ENCODE results near the gene LAMC3. TPM values are rescaled to one million over a fixed set of nuclear protein-coding genes. Genes with fewer than 3 reads are reported as not detected.

The LAMC3 gene
- total RNA-seq, 1 donor = under 0.01 TPM

DNA sequence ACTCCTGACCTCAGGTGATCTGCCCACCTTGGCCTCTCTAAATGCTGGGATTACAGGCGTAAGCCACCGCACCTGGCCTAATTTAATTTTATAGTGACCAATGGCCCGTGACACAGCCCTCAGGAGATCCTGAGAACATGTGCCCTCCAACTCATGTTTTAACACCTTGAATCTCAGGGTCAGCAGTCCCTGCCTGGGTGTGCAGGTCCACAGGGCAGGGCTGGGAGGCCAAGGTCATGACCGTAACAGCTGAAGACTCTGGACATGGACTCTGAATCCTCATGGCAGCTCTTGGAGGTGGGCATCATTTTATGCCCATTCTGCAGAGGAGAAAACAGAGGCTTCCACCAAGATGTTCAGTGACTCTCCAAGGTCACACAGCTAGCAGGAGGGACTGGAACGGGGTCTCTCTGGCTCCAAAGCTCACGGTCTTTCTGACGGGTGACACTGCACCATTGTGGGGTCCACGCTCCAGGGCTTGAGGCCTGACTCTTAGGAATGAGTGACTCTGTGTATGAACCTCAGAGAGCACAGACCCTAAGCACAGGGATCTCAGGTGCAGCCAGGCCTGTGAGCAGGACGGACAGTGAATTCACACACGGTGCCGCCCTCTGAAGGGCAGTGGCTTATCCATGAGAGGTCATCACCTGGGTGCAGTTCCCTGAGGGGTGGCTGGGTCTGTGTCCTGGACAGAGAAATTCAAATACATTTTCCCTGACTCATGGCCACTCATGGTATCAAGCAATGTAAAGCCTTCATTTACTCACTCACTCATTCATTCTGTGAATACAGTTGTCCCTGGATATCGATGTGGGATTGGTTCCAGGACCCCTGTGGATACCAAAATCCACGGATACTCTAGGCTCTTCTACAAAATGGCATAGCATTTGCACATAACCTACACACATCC lies 32.8 kb upstream of the LAMC3 start:
- no peak for DNase-seq (ENCODE audit: low read depth in 2 of 3, low spot score in 2 of 3)

DNA sequence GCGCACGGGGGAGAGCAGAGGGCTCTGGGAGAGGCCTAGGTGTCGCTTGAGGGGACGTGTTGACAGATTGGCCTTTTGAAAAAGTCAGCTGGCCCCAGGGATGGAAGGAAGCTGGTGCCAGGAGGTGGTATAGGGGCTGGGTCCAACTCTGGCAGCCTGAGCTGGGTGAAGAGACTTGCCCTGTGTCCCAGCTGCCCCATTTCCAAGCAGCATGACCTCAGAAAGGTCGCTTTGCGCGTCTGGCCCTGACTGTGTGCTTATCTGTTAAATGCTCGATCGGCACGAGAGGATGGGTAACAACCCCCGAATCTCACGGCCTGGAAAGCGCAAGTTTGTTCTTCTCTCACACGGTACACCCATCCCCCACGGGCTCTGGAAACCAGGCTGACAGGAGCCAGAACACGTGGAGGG lies 31.2 kb upstream of the LAMC3 start:
- DNase-seq (ENCODE audit: low read depth in 2 of 3, low spot score in 2 of 3) = no peak

GRCh38 chr9:130979591-130980385 lies 29.2 kb upstream of the LAMC3 start:
- DNase-seq (ENCODE audit: low read depth in 2 of 3, low spot score in 2 of 3) = no peak

DNA sequence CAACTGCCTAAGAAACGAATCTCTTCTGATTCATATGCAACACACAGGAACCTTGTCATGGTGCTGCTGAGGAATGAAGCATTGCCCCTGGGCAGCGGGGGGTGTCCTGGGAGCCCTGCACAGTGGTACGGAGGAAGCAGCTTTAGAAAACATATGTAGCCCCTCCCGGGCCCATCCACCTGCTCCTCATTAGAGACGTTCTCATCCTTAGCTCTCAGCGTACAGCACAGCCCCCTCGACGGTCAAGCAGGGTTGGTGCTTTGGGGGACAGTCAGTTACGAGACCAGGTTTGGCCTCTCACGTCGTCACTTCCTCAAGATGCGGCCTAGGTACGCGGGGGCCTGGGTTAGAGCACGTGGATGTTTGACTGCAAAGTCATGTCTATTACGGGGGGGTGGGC lies 28.4 kb upstream of the LAMC3 start:
- DNase-seq (ENCODE audit: low read depth in 2 of 3, low spot score in 2 of 3) = no peak

- peak in 2 of 3 donors; percentile 54 to 89 for DNase-seq (ENCODE audit: low read depth in 2 of 3, low spot score in 2 of 3)
Measured at GRCh38 chr9:130981002-130981755, 27.8 kb upstream of the LAMC3 start.

GRCh38 chr9:130981756-130982137 lies 27.2 kb upstream of the LAMC3 start:
- DNase-seq (ENCODE audit: low read depth in 2 of 3, low spot score in 2 of 3) = no peak

DNA sequence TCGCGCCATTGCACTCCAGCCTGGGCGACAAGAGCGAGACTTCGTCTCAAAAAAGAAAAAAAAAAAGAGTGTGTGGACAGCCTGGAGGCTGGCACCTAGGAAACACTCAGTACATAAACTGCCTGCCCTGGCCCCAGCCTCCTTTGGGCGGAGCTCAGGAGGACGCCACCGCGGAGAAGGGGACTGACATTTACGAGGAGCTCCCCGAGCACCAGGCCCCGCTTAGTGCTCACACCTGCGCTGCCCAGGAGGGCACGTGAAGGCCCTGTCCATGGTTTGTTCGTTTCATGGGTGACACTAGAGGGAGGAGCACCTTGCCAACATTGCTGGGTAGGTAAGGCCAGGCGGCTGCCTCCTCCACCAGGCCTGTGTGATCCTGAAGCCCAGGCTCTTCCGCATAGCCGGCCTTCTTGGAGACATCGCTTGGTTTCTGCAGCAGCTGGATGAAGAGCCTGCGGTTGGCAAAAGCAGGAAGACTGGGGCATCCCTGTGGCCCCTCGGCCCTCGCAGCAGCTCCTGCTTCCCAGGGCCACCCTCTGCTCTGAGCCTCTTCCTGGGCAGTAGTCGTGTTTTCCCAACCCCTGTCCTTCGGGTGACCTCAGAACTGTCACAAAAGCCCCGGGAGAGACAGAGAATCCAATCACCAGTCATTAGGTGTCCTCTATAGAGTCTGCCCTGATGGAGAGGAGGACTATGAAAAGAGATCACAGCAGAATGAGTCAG lies 26.2 kb upstream of the LAMC3 start:
- no peak for DNase-seq (ENCODE audit: low read depth in 2 of 3, low spot score in 2 of 3)

DNA sequence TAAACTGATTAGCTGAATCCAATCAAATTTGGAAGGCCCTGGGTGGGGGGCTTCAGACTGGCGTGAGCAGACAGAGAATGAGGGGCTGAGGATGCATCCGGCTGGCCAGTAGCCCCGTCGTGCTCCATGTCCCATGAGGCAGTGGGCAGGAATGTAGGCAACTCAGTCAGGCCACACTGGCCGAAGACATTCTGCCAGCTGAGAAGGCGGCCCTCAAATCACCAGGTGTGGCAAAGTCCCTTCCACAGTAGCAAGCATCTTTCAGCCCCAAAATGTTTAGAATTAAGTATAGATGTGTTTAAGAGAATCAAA lies 25.7 kb upstream of the LAMC3 start:
- no peak for DNase-seq (ENCODE audit: low read depth in 2 of 3, low spot score in 2 of 3)

DNA sequence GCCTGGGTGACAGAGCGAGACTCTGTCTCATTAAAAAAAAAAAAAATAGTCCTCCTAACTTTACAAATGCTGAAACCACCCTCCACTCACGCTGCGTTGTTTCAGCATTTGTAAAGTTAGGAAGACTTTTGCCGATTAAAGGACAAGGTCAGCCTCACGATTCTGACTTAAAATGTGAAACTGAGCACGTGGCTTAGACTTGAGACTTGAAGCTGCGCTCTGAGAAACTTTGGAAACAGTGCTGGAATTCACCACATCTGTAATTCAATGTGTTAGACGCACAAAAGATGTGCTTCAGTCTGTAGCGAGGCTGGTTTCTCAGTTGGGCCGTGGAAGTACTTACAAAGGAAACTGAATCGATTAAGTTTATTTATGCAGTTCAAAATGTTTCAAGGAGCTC lies 25.0 kb upstream of the LAMC3 start:
- DNase-seq (ENCODE audit: low read depth in 2 of 3, low spot score in 2 of 3) = no peak

- no peak for DNase-seq (ENCODE audit: low read depth in 2 of 3, low spot score in 2 of 3)
Measured at GRCh38 chr9:130984521-130984920, 24.5 kb upstream of the LAMC3 start.

DNA sequence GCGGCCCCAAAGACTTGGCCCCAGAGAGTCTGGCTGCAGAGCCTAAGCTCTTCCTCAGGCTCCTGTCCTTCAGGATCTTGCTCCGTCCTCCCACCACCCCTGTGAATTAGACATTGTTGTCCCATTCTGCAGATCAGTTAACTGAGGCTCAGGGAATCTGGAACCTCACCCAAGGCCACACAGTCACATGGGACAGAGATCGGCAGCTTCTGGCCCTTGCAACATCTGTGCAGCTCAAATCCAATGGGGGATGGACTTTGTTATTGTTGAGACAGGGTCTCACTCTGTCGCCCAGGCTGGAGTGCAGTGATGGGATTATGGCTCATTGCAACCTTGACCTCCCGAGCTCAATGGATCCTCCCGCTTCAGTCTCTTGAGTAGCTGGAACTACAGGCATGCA lies 23.9 kb upstream of the LAMC3 start:
- DNase-seq (ENCODE audit: low read depth in 2 of 3, low spot score in 2 of 3) = no peak

DNA sequence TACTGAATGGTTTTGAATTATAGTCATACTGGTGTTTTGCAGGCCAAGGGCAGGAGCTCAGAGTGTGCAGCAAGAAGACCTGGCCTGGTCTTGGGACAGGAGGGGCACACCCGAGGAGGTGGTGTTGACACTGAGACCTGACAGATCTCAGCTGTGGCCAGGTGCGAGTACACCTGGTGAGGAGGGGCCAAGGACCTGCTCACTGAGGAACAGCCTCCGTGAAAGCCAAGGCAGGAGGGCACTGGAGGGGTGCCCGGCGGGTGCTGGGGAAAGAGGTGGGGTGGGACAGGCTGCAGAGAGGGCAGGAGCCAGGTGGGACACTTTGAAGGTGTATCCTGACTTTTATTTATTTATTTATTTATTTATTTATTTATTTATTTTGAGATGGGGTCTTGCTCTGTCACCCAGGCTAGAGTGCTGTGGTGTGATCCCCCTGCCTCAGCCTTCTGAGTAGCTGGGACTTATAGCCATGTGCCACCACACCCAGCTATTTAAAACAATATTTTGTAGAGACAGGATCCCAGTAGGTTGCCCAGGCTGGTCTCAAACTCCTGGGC lies 23.3 kb upstream of the LAMC3 start:
- DNase-seq (ENCODE audit: low read depth in 2 of 3, low spot score in 2 of 3) = no peak

DNA sequence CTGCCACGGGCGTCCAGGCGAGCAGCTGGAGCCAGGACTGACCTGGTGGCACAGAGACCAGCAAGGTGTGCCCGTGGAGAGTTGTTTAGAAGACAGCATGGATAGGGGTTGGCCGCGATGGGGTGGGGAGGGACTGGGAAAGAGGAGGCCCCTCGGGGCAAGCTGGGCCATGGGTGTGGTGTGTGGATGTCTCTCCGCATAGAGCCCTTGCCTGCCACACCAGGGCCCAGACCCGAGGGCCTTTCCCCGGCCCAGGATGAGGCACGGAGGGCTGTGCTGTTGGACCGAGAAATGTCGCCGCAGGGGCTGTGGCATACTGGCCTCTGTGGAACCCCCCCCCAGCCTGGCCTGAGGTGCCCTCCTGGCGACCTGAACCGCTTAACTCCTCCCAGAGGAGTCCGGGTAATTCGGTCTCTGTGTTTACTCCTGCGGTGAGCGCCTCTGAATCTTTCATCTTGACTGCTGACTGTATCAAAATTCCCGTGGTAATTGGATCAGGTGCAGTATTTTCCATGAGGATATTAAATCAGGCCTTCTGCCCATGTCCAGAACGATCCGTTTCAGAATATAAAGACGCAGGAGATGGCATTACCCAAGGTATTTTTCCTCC lies 22.5 kb upstream of the LAMC3 start:
- no peak for DNase-seq (ENCODE audit: low read depth in 2 of 3, low spot score in 2 of 3)

- DNase-seq (ENCODE audit: low read depth in 2 of 3, low spot score in 2 of 3) = no peak
Measured at GRCh38 chr9:130987054-130987453, 21.9 kb upstream of the LAMC3 start.

- no peak for DNase-seq (ENCODE audit: low read depth in 2 of 3, low spot score in 2 of 3)
Measured at GRCh38 chr9:130987738-130988399, 21.1 kb upstream of the LAMC3 start.

- DNase-seq (ENCODE audit: low read depth in 2 of 3, low spot score in 2 of 3) = no peak
Measured at GRCh38 chr9:130988400-130988747, 20.6 kb upstream of the LAMC3 start.

GRCh38 chr9:130988905-130989304 lies 20.1 kb upstream of the LAMC3 start:
- DNase-seq (ENCODE audit: low read depth in 2 of 3, low spot score in 2 of 3) = no peak

DNA sequence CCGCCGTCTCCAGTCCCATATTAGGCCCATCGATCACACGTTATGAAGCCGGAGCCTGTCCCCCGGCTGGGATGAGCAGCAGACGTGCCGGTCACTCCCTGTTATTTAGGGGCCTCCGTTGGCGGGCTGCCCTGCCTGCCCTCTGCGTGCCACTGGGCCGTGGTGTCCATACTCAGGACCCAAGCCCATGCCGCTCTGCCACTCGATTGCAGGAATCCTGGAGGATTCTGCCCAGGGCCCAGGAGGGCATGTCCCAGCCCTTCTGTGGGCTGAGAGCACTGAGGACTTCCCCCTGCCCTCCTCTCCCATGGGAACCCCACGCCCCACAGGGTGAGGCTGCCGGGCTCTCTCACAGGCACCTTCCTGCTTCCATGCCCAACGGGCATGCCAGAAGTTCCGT lies 19.6 kb upstream of the LAMC3 start:
- no peak for DNase-seq (ENCODE audit: low read depth in 2 of 3, low spot score in 2 of 3)

DNA sequence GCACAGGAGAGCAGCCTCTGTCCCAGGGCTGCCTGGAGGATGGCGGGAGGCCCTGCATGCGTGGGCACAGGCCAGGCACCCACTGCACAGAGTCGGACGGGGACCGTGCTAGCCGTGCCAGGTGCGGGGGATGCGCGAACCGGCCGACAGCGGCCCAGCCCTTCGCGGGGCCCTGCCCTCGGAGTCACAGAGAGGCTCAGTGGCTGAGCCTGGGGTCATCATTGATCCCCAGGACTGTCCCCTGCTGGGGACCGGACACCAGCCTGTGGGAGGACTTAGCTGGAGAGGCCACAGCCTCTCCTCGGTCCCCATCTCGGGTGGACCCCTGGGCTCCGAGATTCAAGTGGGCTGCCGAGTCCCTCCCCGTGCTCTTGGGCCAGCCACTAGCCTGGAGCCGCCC lies 19.1 kb upstream of the LAMC3 start:
- no peak for DNase-seq (ENCODE audit: low read depth in 2 of 3, low spot score in 2 of 3)
